GM23338 (cell line): ENCODE measurements around the gene PNRC2. TPM values are rescaled to one million over a fixed set of nuclear protein-coding genes. Genes with fewer than 3 reads are reported as not detected.

Source experiments
- ATAC-seq: fragments of 200-7000 bp; cut with Tn5 transposase; 3 replicates; pipeline ENCODE4 v1.9.1; 2020
- DNase-seq: peaks from one replicate; pipeline ENCODE4 v3.0.0-alpha.2; 2015; ENCODE audit warnings: low spot score
- H2AFZ ChIP-seq: fragments of 200-600 bp; sonication (generic); 2 replicates; pipeline ENCODE4 v1.8.0; 2016; ENCODE audit warnings: antibody characterized with exemption, mild to moderate bottlenecking, moderate library complexity
- H3F3A ChIP-seq: fragments of 200-600 bp; sonication (generic); replicated peaks from 2 replicates; pipeline ENCODE4 v1.8.0; 2017; ENCODE audit warnings: antibody characterized with exemption, mixed run types, low read depth
- H3K27ac ChIP-seq: fragments of 200-600 bp; sonication (generic); 2 replicates; pipeline ENCODE4 v1.6.1; 2016; ENCODE audit warnings: low read depth
- H3K27me3 ChIP-seq: fragments of 200-600 bp; sonication (generic); 2 replicates; pipeline ENCODE4 v1.8.0; 2016; ENCODE audit warnings: mild to moderate bottlenecking, mixed run types, moderate library complexity; ENCODE audit not compliant: insufficient read depth
- H3K36me3 ChIP-seq: fragments of 200-600 bp; sonication (generic); 2 replicates; pipeline ENCODE4 v1.8.0; 2016; ENCODE audit warnings: mild to moderate bottlenecking; ENCODE audit not compliant: insufficient read depth
- H3K4me1 ChIP-seq: fragments of 200-600 bp; sonication (generic); 2 replicates; pipeline ENCODE4 v1.8.0; 2016; ENCODE audit warnings: mild to moderate bottlenecking, moderate library complexity; ENCODE audit not compliant: insufficient read depth
- H3K4me2 ChIP-seq: fragments of 200-600 bp; sonication (generic); 2 replicates; pipeline ENCODE4 v1.7.1; 2017; ENCODE audit warnings: mixed run types
- H3K4me3 ChIP-seq: fragments of 200-600 bp; sonication (generic); 2 replicates; pipeline ENCODE4 v1.6.1; 2016; ENCODE audit warnings: mixed run types
- H3K79me2 ChIP-seq: fragments of 200-600 bp; sonication (generic); replicated peaks from 2 replicates; pipeline ENCODE4 v1.8.0; 2017; ENCODE audit warnings: mild to moderate bottlenecking; ENCODE audit not compliant: insufficient read depth
- H3K9me2 ChIP-seq: fragments of 200-600 bp; sonication (generic); 2 replicates; pipeline ENCODE4 v1.8.0; 2017; ENCODE audit not compliant: insufficient read depth
- H4K20me1 ChIP-seq: fragments of 200-600 bp; sonication (generic); replicated peaks from 2 replicates; pipeline ENCODE4 v1.8.0; 2017; ENCODE audit warnings: mild to moderate bottlenecking; ENCODE audit not compliant: insufficient read depth
- H3K27ac Mint-ChIP-seq: 2 replicates; pipeline ENCODE4 v1.8.0; 2020; ENCODE audit warnings: inconsistent platforms, mild to moderate bottlenecking, moderate library complexity, mixed read lengths
- H3K27me3 Mint-ChIP-seq: 3 replicates; pipeline ENCODE4 v1.8.0; 2022; ENCODE audit warnings: low read depth, mild to moderate bottlenecking, moderate library complexity, mixed read lengths, inconsistent platforms; ENCODE audit not compliant: insufficient read depth, poor library complexity
- H3K36me3 Mint-ChIP-seq: 3 replicates; pipeline ENCODE4 v1.8.0; 2021; ENCODE audit warnings: low read depth, mild to moderate bottlenecking, inconsistent platforms, moderate library complexity, mixed read lengths
- H3K4me1 Mint-ChIP-seq: 3 replicates; pipeline ENCODE4 v1.8.0; 2020; ENCODE audit warnings: mild to moderate bottlenecking, inconsistent platforms, mixed read lengths
- H3K4me3 Mint-ChIP-seq: 3 replicates; pipeline ENCODE4 v1.8.0; 2021; ENCODE audit warnings: moderate library complexity, mild to moderate bottlenecking, inconsistent platforms, mixed read lengths
- H3K9me3 Mint-ChIP-seq: 3 replicates; pipeline ENCODE4 v1.8.0; 2020; ENCODE audit warnings: moderate library complexity, mild to moderate bottlenecking, inconsistent platforms, mixed read lengths
- CREB1 ChIP-seq: fragments of 250-450 bp; sonication (Bioruptor Pico); IDR thresholded peaks from 2 replicates; pipeline ENCODE4 v1.5.0; 2020; ENCODE audit warnings: low read depth, mild to moderate bottlenecking, moderate library complexity
- EZH2 ChIP-seq: fragments of 200-600 bp; sonication (generic); IDR thresholded peaks from one replicate; pipeline ENCODE4 v1.8.0; 2017; ENCODE audit warnings: antibody characterized with exemption, mild to moderate bottlenecking, low read depth; ENCODE audit not compliant: unreplicated experiment
- EZH2phosphoT487 ChIP-seq: fragments of 200-600 bp; sonication (generic); IDR thresholded peaks from one replicate; pipeline ENCODE4 v1.8.1; 2018; ENCODE audit warnings: antibody characterized with exemption; ENCODE audit not compliant: unreplicated experiment
- JUNB ChIP-seq: IDR thresholded peaks from one replicate; pipeline ENCODE4 v1.6.1; 2016; ENCODE audit warnings: antibody characterized with exemption; ENCODE audit not compliant: unreplicated experiment
- NANOG ChIP-seq: IDR thresholded peaks from 2 replicates; pipeline ENCODE4 v1.6.1; 2016; ENCODE audit warnings: antibody characterized with exemption, borderline replicate concordance
- POLR2AphosphoS5 ChIP-seq: IDR thresholded peaks from 2 replicates; pipeline ENCODE4 v1.6.1; 2016; ENCODE audit warnings: antibody characterized with exemption, low read depth
- STAT1 ChIP-seq: IDR thresholded peaks from one replicate; pipeline ENCODE4 v1.6.1; 2016; ENCODE audit warnings: antibody characterized with exemption; ENCODE audit not compliant: unreplicated experiment
- ZNF114 ChIP-seq: fragments of 250-450 bp; sonication (Bioruptor Pico); IDR thresholded peaks from 2 replicates; pipeline ENCODE4 v1.5.0; 2020; ENCODE audit warnings: mild to moderate bottlenecking, moderate library complexity
- ZNF331 ChIP-seq: fragments of 250-450 bp; sonication (Bioruptor Pico); IDR thresholded peaks from 2 replicates; pipeline ENCODE4 v1.5.0; 2020; ENCODE audit warnings: low read depth, mild to moderate bottlenecking, moderate library complexity
- polyA plus RNA-seq: library from polyadenylated mRNA; unstranded; fragments of >200 nt; fragmentation: Nextera tagmentation; extraction: Ambion mirVana; gene quantifications from 2 replicates; pipeline ENCODE4 v1.2.1, GENCODE V29; 2016
- total RNA-seq: library from RNA; depleted of rRNA; stranded (reverse); fragments of >200 nt; shearing (Covaris generic); gene quantifications from 2 replicates; pipeline ENCODE4 v1.2.3, GENCODE V29; 2014
- TF ChIP-seq, protein P1 (sequence below): IDR thresholded peaks from 2 replicates; pipeline ENCODE4 v1.6.1; 2016; ENCODE audit warnings: antibody characterized with exemption
- TF ChIP-seq, protein P2 (sequence below), 2 experiments: fragments of 200-600 bp in 1 of 2; sonication (generic) in 1 of 2; conservative IDR thresholded peaks; 2 replicates each; pipeline versions ENCODE4 v1.5.1 to v1.6.1; 2016 to 2017; ENCODE audit warnings: antibody characterized with exemption in 2 of 2, low read depth in 2 of 2, mild to moderate bottlenecking in 2 of 2, moderate library complexity in 1 of 2
- TF ChIP-seq, protein P3 (sequence below): fragments of 250-450 bp; sonication (Bioruptor Pico); IDR thresholded peaks from 2 replicates; pipeline ENCODE4 v1.5.0; 2020; ENCODE audit warnings: mild to moderate bottlenecking, moderate library complexity
- TF ChIP-seq, protein P4 (sequence below): IDR thresholded peaks from one replicate; pipeline ENCODE4 v1.6.1; 2018; ENCODE audit warnings: antibody characterized with exemption; ENCODE audit not compliant: unreplicated experiment

PNRC2 gene
- total and polyA plus RNA-seq, 2 experiments from 2014 or later: 157 to 237 TPM

DNA sequence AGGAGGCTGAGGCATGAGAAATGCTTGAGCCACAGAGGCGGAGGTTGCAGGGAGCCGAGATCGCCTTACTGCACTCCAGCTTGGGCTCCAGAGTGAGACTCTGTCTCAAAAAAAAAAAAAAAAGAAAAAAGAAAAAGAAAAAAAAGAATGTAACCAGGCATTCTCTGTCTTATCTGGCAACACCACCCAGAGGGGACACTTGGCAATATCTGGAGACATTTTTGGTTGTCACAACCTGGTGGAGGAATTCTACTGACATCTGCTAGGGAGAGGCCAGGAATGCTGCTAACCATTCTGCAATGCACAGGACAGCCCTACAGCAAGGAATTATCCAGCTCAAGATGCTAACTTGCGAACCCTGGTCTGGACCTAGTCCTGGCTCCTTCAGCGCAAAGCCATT, 44.2 kb upstream of the PNRC2 start:
- TF ChIP-seq NANOG (no peak), ZNF331 (CRISPR knock-in tag) (no peak), ZNF114 (CRISPR knock-in tag) (no peak), CREB1 (CRISPR knock-in tag) (no peak), POLR2AphosphoS5 (no peak), JUNB (no peak), STAT1 (no peak), EZH2 (no peak), EZH2phosphoT487 (no peak)
- TF ChIP-seq, protein P1, sequence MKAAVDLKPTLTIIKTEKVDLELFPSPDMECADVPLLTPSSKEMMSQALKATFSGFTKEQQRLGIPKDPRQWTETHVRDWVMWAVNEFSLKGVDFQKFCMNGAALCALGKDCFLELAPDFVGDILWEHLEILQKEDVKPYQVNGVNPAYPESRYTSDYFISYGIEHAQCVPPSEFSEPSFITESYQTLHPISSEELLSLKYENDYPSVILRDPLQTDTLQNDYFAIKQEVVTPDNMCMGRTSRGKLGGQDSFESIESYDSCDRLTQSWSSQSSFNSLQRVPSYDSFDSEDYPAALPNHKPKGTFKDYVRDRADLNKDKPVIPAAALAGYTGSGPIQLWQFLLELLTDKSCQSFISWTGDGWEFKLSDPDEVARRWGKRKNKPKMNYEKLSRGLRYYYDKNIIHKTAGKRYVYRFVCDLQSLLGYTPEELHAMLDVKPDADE: no peak
- TF ChIP-seq, protein P2, sequence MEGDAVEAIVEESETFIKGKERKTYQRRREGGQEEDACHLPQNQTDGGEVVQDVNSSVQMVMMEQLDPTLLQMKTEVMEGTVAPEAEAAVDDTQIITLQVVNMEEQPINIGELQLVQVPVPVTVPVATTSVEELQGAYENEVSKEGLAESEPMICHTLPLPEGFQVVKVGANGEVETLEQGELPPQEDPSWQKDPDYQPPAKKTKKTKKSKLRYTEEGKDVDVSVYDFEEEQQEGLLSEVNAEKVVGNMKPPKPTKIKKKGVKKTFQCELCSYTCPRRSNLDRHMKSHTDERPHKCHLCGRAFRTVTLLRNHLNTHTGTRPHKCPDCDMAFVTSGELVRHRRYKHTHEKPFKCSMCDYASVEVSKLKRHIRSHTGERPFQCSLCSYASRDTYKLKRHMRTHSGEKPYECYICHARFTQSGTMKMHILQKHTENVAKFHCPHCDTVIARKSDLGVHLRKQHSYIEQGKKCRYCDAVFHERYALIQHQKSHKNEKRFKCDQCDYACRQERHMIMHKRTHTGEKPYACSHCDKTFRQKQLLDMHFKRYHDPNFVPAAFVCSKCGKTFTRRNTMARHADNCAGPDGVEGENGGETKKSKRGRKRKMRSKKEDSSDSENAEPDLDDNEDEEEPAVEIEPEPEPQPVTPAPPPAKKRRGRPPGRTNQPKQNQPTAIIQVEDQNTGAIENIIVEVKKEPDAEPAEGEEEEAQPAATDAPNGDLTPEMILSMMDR (conservative IDR thresholded peaks at IDR 0.05; ENCODE audit: low read depth in 2 of 2): no peak
- TF ChIP-seq, protein P3, sequence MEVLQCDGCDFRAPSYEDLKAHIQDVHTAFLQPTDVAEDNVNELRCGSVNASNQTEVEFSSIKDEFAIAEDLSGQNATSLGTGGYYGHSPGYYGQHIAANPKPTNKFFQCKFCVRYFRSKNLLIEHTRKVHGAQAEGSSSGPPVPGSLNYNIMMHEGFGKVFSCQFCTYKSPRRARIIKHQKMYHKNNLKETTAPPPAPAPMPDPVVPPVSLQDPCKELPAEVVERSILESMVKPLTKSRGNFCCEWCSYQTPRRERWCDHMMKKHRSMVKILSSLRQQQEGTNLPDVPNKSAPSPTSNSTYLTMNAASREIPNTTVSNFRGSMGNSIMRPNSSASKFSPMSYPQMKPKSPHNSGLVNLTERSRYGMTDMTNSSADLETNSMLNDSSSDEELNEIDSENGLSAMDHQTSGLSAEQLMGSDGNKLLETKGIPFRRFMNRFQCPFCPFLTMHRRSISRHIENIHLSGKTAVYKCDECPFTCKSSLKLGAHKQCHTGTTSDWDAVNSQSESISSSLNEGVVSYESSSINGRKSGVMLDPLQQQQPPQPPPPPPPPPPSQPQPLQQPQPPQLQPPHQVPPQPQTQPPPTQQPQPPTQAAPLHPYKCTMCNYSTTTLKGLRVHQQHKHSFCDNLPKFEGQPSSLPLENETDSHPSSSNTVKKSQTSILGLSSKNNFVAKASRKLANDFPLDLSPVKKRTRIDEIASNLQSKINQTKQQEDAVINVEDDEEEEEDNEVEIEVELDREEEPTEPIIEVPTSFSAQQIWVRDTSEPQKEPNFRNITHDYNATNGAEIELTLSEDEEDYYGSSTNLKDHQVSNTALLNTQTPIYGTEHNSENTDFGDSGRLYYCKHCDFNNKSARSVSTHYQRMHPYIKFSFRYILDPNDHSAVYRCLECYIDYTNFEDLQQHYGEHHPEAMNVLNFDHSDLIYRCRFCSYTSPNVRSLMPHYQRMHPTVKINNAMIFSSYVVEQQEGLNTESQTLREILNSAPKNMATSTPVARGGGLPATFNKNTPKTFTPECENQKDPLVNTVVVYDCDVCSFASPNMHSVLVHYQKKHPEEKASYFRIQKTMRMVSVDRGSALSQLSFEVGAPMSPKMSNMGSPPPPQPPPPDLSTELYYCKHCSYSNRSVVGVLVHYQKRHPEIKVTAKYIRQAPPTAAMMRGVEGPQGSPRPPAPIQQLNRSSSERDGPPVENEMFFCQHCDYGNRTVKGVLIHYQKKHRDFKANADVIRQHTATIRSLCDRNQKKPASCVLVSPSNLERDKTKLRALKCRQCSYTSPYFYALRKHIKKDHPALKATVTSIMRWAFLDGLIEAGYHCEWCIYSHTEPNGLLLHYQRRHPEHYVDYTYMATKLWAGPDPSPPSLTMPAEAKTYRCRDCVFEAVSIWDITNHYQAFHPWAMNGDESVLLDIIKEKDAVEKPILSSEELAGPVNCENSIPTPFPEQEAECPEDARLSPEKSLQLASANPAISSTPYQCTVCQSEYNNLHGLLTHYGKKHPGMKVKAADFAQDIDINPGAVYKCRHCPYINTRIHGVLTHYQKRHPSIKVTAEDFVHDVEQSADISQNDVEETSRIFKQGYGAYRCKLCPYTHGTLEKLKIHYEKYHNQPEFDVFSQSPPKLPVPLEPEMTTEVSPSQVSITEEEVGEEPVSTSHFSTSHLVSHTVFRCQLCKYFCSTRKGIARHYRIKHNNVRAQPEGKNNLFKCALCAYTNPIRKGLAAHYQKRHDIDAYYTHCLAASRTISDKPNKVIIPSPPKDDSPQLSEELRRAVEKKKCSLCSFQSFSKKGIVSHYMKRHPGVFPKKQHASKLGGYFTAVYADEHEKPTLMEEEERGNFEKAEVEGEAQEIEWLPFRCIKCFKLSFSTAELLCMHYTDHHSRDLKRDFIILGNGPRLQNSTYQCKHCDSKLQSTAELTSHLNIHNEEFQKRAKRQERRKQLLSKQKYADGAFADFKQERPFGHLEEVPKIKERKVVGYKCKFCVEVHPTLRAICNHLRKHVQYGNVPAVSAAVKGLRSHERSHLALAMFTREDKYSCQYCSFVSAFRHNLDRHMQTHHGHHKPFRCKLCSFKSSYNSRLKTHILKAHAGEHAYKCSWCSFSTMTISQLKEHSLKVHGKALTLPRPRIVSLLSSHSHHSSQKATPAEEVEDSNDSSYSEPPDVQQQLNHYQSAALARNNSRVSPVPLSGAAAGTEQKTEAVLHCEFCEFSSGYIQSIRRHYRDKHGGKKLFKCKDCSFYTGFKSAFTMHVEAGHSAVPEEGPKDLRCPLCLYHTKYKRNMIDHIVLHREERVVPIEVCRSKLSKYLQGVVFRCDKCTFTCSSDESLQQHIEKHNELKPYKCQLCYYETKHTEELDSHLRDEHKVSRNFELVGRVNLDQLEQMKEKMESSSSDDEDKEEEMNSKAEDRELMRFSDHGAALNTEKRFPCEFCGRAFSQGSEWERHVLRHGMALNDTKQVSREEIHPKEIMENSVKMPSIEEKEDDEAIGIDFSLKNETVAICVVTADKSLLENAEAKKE: no peak
- TF ChIP-seq, protein P4, sequence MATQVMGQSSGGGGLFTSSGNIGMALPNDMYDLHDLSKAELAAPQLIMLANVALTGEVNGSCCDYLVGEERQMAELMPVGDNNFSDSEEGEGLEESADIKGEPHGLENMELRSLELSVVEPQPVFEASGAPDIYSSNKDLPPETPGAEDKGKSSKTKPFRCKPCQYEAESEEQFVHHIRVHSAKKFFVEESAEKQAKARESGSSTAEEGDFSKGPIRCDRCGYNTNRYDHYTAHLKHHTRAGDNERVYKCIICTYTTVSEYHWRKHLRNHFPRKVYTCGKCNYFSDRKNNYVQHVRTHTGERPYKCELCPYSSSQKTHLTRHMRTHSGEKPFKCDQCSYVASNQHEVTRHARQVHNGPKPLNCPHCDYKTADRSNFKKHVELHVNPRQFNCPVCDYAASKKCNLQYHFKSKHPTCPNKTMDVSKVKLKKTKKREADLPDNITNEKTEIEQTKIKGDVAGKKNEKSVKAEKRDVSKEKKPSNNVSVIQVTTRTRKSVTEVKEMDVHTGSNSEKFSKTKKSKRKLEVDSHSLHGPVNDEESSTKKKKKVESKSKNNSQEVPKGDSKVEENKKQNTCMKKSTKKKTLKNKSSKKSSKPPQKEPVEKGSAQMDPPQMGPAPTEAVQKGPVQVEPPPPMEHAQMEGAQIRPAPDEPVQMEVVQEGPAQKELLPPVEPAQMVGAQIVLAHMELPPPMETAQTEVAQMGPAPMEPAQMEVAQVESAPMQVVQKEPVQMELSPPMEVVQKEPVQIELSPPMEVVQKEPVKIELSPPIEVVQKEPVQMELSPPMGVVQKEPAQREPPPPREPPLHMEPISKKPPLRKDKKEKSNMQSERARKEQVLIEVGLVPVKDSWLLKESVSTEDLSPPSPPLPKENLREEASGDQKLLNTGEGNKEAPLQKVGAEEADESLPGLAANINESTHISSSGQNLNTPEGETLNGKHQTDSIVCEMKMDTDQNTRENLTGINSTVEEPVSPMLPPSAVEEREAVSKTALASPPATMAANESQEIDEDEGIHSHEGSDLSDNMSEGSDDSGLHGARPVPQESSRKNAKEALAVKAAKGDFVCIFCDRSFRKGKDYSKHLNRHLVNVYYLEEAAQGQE: no peak
- H3K27me3 Mint-ChIP-seq: peaks cover 2% of the 10 kb centered on the region
- H3K9me3 Mint-ChIP-seq: no peaks in the 10 kb centered on the region

More for the DNA sequence above, 44.2 kb upstream of the PNRC2 start:
- H3K36me3 ChIP-seq: no peaks in the 10 kb centered on the region
- Mint-ChIP-seq H3K4me1 (peaks cover 4% of the 10 kb centered on the region; the same call in 2 of the 3 replicates), H3K27ac (no peak overlapping the region), H3K4me3 (no peak overlapping the region), H3K36me3 (no peaks in the 10 kb centered on the region)
- no peak for DNase-seq
- no peak overlapping the region for H3K27ac ChIP-seq
- no peak for ATAC-seq
- no peak overlapping the region for H3K4me2 ChIP-seq
- no peaks in the 10 kb centered on the region for H3K27me3 ChIP-seq
- no peaks in the 10 kb centered on the region for H4K20me1 ChIP-seq
- no peak overlapping the region for H3K4me3 ChIP-seq
- no peaks in the 10 kb centered on the region for H3K9me2 ChIP-seq
- no peaks in the 10 kb centered on the region for H3K79me2 ChIP-seq
- H2AFZ ChIP-seq: peak overlapping the region; percentile 72; the same call in 1 of the 2 replicates
- peaks cover 6% of the 10 kb centered on the region for H3K4me1 ChIP-seq
- no peaks in the 10 kb centered on the region for H3F3A ChIP-seq
